Stimulated activated naive B cell treated with anti-CD40 and anti-IgM and Interleukin-4, amounts not matched to agents 10 μg/mL and 1 μg/mL and 100 μg/mL, for 72 hours (primary cell): ENCODE data around the gene RFC1.
A peak's percentile ranks its signal among the peaks of the same experiment; 100 is the strongest.
"Not testable (repeated sequence)": the region's sequence is repeated elsewhere in the genome, so short reads cannot be mapped to it uniquely, and the experiment has no call there.

Source experiments
- ATAC-seq, 2 donors: fragments of 150-1000 bp; cut with Tn5 transposase; replicated peaks; 2 replicates each; pipeline ENCODE4 v1.10.0; 2021; ENCODE audit warnings: moderate library complexity in 1 of 2
- DNase-seq: peaks from one replicate; pipeline ENCODE4 v3.0.0; 2021
- H3K27ac Mint-ChIP-seq: one replicate; pipeline ENCODE4 v1.8.0; 2022; ENCODE audit warnings: mild to moderate bottlenecking, mixed read lengths
- H3K27me3 Mint-ChIP-seq, 2 donors: one replicate each; pipeline ENCODE4 v1.8.0; 2022; ENCODE audit warnings: mixed read lengths in 2 of 2
- H3K36me3 Mint-ChIP-seq, 2 donors: one replicate each; pipeline ENCODE4 v1.8.0; 2022; ENCODE audit warnings: mixed read lengths in 2 of 2, mild to moderate bottlenecking in 1 of 2
- H3K4me1 Mint-ChIP-seq, 2 donors: one replicate each; pipeline ENCODE4 v1.8.0; 2022; ENCODE audit warnings: mixed read lengths in 2 of 2, mild to moderate bottlenecking in 1 of 2
- H3K4me3 Mint-ChIP-seq, 2 donors: one replicate each; pipeline ENCODE4 v1.8.0; 2022; ENCODE audit warnings: mild to moderate bottlenecking in 2 of 2, mixed read lengths in 2 of 2, moderate library complexity in 1 of 2
- H3K9me3 Mint-ChIP-seq, 2 donors: one replicate each; pipeline ENCODE4 v1.8.0; 2022; ENCODE audit warnings: mixed read lengths in 2 of 2, mild to moderate bottlenecking in 1 of 2

Gene RFC1

GRCh38 chr4:39365830-39366771, at the start of gene RFC1:
TSS of gene RFC1 (minus strand) at chr4:39366362. CDS start at chr4:39366241, 121 bp downstream.
- peaks cover 7% of the 10 kb centered on the region in 2 donors for H3K9me3 Mint-ChIP-seq

GRCh38 chr4:39415678-39416283, 49.6 kb upstream of the RFC1 start:
- Mint-ChIP-seq H3K27ac (no peak overlapping the region), H3K4me1 (no peaks in the 10 kb centered on the region)

More at GRCh38 chr4:39365830-39366771, at the start of gene RFC1:
- Mint-ChIP-seq H3K4me3 (peak within 1 kb of the TSS; percentile 93 to 97), H3K36me3 (peaks cover 3 to 4% of the 10 kb centered on the region in 2 donors), H3K4me1 (peaks cover 19 to 43% of the 10 kb centered on the region in 2 donors), H3K27me3 (no peaks in the 10 kb centered on the region), H3K27ac (peak within 1 kb of the TSS; percentile 97)
- peak; percentile 92 to 95 for ATAC-seq
- DNase-seq = peak; percentile 92

GRCh38 chr4:39411561-39411960, 45.4 kb upstream of the RFC1 start:
- not testable (repeated sequence) for H3K4me1 Mint-ChIP-seq, DNase-seq, H3K4me3 Mint-ChIP-seq, H3K27me3 Mint-ChIP-seq, H3K36me3 Mint-ChIP-seq, H3K27ac Mint-ChIP-seq, H3K9me3 Mint-ChIP-seq, ATAC-seq

More at GRCh38 chr4:39415678-39416283, 49.6 kb upstream of the RFC1 start:
- no peaks in the 10 kb centered on the region for H3K9me3 Mint-ChIP-seq
- no peaks in the 10 kb centered on the region for H3K27me3 Mint-ChIP-seq
- H3K36me3 Mint-ChIP-seq = no peaks in the 10 kb centered on the region
- ATAC-seq = no peak
- DNase-seq = no peak
- no peak overlapping the region for H3K4me3 Mint-ChIP-seq

- Mint-ChIP-seq H3K27ac (no peak overlapping the region), H3K27me3 (no peaks in the 10 kb centered on the region), H3K4me3 (no peak overlapping the region), H3K9me3 (no peaks in the 10 kb centered on the region), H3K36me3 (no peaks in the 10 kb centered on the region), H3K4me1 (no peaks in the 10 kb centered on the region)
- DNase-seq (no peak), ATAC-seq (no peak)
Observed at GRCh38 chr4:39410415-39410814, 44.3 kb upstream of the RFC1 start.

- Mint-ChIP-seq H3K27ac (no peak overlapping the region), H3K4me3 (no peak overlapping the region), H3K36me3 (no peaks in the 10 kb centered on the region), H3K4me1 (no peaks in the 10 kb centered on the region), H3K9me3 (no peaks in the 10 kb centered on the region), H3K27me3 (no peaks in the 10 kb centered on the region)
- DNase-seq (no peak), ATAC-seq (no peak)
Observed at GRCh38 chr4:39407584-39407885, 41.4 kb upstream of the RFC1 start.

- Mint-ChIP-seq H3K27ac (no peak within 1 kb of the TSS), H3K9me3 (no peaks in the 10 kb centered on the region), H3K4me3 (no peak within 1 kb of the TSS), H3K4me1 (no peaks in the 10 kb centered on the region), H3K27me3 (no peaks in the 10 kb centered on the region), H3K36me3 (no peaks in the 10 kb centered on the region)
- ATAC-seq = no peak
- no peak for DNase-seq
Observed at GRCh38 chr4:39406763-39407583, 40.8 kb upstream of the RFC1 start, which contains the start of gene KLB. TSS of gene KLB (plus strand) at chr4:39406930. CDS start at chr4:39406950, 20 bp downstream.

GRCh38 chr4:39401640-39402039, 35.5 kb upstream of the RFC1 start:
- H3K36me3 Mint-ChIP-seq, H3K4me1 Mint-ChIP-seq, H3K9me3 Mint-ChIP-seq, ATAC-seq, H3K27ac Mint-ChIP-seq, DNase-seq, H3K4me3 Mint-ChIP-seq, H3K27me3 Mint-ChIP-seq: not testable (repeated sequence)

GRCh38 chr4:39394706-39395105, 28.5 kb upstream of the RFC1 start:
- Mint-ChIP-seq H3K9me3 (no peaks in the 10 kb centered on the region), H3K27me3 (peaks cover 0 to 5% of the 10 kb centered on the region in 2 donors), H3K36me3 (no peaks in the 10 kb centered on the region), H3K4me1 (no peaks in the 10 kb centered on the region), H3K27ac (no peak overlapping the region), H3K4me3 (no peak overlapping the region)
- ATAC-seq (no peak), DNase-seq (no peak)

- no peaks in the 10 kb centered on the region for H3K4me1 Mint-ChIP-seq
- no peaks in the 10 kb centered on the region for H3K9me3 Mint-ChIP-seq
- no peak overlapping the region for H3K4me3 Mint-ChIP-seq
- H3K27ac Mint-ChIP-seq = no peak overlapping the region
- H3K27me3 Mint-ChIP-seq = peaks cover 0 to 5% of the 10 kb centered on the region in 2 donors
- ATAC-seq = no peak
- H3K36me3 Mint-ChIP-seq = no peaks in the 10 kb centered on the region
- DNase-seq = no peak
Observed at GRCh38 chr4:39390603-39391002, 24.4 kb upstream of the RFC1 start.

GRCh38 chr4:39384563-39384962, 18.4 kb upstream of the RFC1 start:
- H3K9me3 Mint-ChIP-seq = peaks cover 5 to 6% of the 10 kb centered on the region in 2 donors
- no peaks in the 10 kb centered on the region for H3K36me3 Mint-ChIP-seq
- peak overlapping the region; percentile 26 for H3K27ac Mint-ChIP-seq
- no peaks in the 10 kb centered on the region for H3K4me1 Mint-ChIP-seq
- H3K4me3 Mint-ChIP-seq = no peak overlapping the region
- no peak for DNase-seq
- ATAC-seq = no peak
- H3K27me3 Mint-ChIP-seq = peaks cover 0 to 27% of the 10 kb centered on the region in 2 donors

- no peak for DNase-seq
- Mint-ChIP-seq H3K9me3 (peaks cover 6 to 8% of the 10 kb centered on the region in 2 donors), H3K36me3 (no peaks in the 10 kb centered on the region), H3K27ac (no peak overlapping the region), H3K27me3 (peaks cover 0 to 29% of the 10 kb centered on the region in 2 donors), H3K4me1 (no peaks in the 10 kb centered on the region), H3K4me3 (no peak overlapping the region)
- no peak for ATAC-seq
Observed at GRCh38 chr4:39383690-39384089, 17.5 kb upstream of the RFC1 start.

- Mint-ChIP-seq H3K27ac (no peak overlapping the region), H3K9me3 (peaks cover 19% of the 10 kb centered on the region in 2 donors), H3K4me1 (no peaks in the 10 kb centered on the region)
Observed at GRCh38 chr4:39375478-39375877, 9.3 kb upstream of the RFC1 start.

GRCh38 chr4:39371209-39371608, 5.0 kb upstream of the RFC1 start:
- not testable (repeated sequence) for H3K27ac Mint-ChIP-seq, H3K4me3 Mint-ChIP-seq
- H3K9me3 Mint-ChIP-seq = peaks cover 16 to 17% of the 10 kb centered on the region in 2 donors

More at GRCh38 chr4:39375478-39375877, 9.3 kb upstream of the RFC1 start:
- no peak for DNase-seq
- H3K4me3 Mint-ChIP-seq = no peak overlapping the region
- peaks cover 4 to 11% of the 10 kb centered on the region in 2 donors for H3K27me3 Mint-ChIP-seq
- ATAC-seq = no peak
- H3K36me3 Mint-ChIP-seq = peaks cover 2 to 13% of the 10 kb centered on the region in 2 donors

GRCh38 chr4:39369301-39369700, 3.1 kb upstream of the RFC1 start:
- no peak for DNase-seq
- Mint-ChIP-seq H3K4me1 (peaks cover 11 to 25% of the 10 kb centered on the region in 2 donors), H3K36me3 (peaks cover 5 to 13% of the 10 kb centered on the region in 2 donors), H3K27me3 (no peaks in the 10 kb centered on the region), H3K27ac (no peak overlapping the region), H3K4me3 (no peak overlapping the region), H3K9me3 (peaks cover 16 to 17% of the 10 kb centered on the region in 2 donors)
- ATAC-seq = no peak

More at GRCh38 chr4:39371209-39371608, 5.0 kb upstream of the RFC1 start:
- H3K36me3 Mint-ChIP-seq = peaks cover 3 to 13% of the 10 kb centered on the region in 2 donors
- DNase-seq, ATAC-seq, H3K27me3 Mint-ChIP-seq, H3K4me1 Mint-ChIP-seq: not testable (repeated sequence)
